GM19239 (cell line): ENCODE measurements around the gene TFPI.
"Not testable (repeated sequence)": the region's sequence is repeated elsewhere in the genome, so short reads cannot be mapped to it uniquely, and the experiment has no call there.

Experiments
- DNase-seq: peaks from one replicate; pipeline ENCODE4 v3.0.0; 2011; ENCODE audit warnings: low spot score; ENCODE audit not compliant: insufficient read length
- FAIRE-seq: peaks from 2 replicates; lab custom pipeline; 2011; peaks lifted over from hg19 to GRCh38; lab: Jason Lieb, UNC

Gene TFPI

GRCh38 chr2:187510419-187511355, 43.5 kb downstream of the TFPI start:
- DNase-seq, FAIRE-seq: not testable (repeated sequence)

- DNase-seq (no peak), FAIRE-seq (no peak)
Observed at GRCh38 chr2:187509667-187510417, 44.4 kb downstream of the TFPI start.

DNA sequence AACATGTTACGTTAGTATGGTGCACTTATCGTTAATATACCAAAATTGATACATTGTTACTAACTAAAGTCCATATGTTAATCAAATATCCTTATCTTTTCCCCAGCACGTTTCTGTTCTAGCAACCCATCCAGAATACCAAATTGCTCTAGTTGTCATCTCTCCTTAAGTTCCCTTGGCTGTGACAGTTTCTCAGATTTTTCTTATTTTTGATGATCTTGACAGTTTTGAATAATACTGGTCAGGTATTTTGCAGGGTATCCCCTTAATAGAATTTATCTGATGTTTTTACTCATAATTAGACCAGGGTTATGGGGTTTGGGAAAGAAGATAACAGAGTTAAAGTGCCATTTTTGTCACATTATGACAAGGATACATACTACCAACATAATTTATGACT, 47.8 kb downstream of the TFPI start:
- DNase-seq: no peak
- FAIRE-seq: no peak

- DNase-seq: no peak
- no peak for FAIRE-seq
Observed at GRCh38 chr2:187505065-187505672, 49.1 kb downstream of the TFPI start.

- FAIRE-seq (no peak), DNase-seq (no peak)
Observed at GRCh38 chr2:187504312-187504921, 49.8 kb downstream of the TFPI start.

DNA sequence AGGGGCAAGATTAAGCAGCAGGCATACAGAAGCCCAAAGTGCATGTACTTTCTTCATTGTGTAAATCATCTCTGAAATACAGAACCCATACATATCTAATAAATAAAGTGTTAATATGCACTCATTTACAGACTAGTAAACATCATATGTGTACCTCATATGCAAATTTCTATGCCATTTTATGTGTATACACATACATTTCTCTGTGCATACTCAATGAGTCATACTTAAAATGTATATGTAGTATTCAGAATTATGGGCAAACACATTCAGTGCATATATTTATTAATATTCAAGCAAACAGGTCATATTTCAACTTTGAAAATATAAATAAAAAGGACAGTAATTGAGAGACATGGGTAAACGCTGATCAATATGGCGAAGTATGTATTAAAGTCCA, 50.5 kb downstream of the TFPI start:
- FAIRE-seq: no peak
- no peak for DNase-seq

DNA sequence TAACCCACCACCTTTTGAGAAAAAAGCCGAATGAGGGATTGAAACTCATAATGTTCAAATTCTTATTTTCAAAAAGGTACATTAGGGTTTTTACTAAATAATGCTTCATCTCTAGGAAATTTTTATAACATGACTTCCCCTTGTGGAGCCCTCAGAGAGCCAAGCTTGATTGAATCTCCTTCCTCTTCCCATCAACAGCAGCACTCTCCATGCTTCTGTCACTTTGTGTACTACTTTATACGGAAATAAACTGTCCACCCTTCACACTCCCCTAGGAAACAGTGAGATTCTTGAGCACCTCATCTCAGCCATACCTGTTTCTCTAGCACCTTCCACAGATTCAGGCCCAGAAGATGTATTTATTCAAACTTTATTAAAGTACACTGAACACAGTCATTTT, 51.8 kb downstream of the TFPI start:
- FAIRE-seq (no peak), DNase-seq (no peak)

GRCh38 chr2:187500585-187501359, 53.5 kb downstream of the TFPI start:
- no peak for FAIRE-seq
- DNase-seq: no peak

DNA sequence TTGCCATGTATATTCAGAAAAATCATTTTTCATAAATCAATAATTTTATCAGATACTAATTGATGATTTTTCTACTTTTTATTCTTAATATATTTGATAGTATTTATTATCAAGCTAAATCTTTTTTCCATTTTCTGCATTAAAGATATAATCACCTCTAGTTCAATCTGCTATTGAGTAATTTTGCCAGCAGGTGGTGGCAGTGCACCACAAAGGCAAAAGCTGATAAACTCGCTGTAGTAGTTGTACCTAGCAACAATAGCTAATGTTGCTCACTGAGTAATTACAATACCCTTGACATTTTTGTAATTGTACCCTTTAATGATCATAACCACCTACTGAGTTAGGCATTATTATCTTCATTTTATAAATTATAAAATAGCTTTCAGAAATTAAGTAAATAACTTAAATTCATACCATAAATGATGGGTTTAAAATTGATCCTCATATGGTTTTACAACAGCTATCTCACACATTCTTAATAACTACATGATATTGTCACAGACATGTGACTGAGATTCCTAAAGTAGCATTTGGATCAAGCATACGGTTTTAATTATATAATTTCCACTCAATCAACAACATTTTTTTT, 54.2 kb downstream of the TFPI start:
- DNase-seq (no peak), FAIRE-seq (peak; percentile 75)

GRCh38 chr2:187497858-187498463, 56.3 kb downstream of the TFPI start:
- DNase-seq: no peak
- no peak for FAIRE-seq

- no peak for FAIRE-seq
Observed at GRCh38 chr2:187497140-187497539, 57.1 kb downstream of the TFPI start.

DNA sequence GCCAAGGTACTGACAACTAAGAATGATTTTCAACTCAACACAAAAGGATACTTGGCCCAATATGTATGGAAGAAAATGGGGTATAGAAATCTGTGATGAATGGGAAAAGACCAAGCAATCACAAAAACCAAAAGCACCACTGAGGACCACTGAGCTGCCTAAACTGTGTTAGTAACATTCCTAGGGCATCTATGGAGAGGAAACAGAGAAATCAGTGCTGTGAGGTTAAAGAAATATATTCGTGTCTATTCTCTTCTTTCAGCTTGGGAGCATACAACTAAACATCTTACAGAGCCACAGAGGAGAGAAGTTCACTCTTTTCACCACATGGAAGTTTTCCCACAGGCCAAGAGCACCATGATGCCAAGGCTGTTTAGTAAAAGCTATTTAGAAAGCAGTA, 58.9 kb downstream of the TFPI start:
- DNase-seq (no peak), FAIRE-seq (no peak)

More at GRCh38 chr2:187497140-187497539, 57.1 kb downstream of the TFPI start:
- DNase-seq: no peak

DNA sequence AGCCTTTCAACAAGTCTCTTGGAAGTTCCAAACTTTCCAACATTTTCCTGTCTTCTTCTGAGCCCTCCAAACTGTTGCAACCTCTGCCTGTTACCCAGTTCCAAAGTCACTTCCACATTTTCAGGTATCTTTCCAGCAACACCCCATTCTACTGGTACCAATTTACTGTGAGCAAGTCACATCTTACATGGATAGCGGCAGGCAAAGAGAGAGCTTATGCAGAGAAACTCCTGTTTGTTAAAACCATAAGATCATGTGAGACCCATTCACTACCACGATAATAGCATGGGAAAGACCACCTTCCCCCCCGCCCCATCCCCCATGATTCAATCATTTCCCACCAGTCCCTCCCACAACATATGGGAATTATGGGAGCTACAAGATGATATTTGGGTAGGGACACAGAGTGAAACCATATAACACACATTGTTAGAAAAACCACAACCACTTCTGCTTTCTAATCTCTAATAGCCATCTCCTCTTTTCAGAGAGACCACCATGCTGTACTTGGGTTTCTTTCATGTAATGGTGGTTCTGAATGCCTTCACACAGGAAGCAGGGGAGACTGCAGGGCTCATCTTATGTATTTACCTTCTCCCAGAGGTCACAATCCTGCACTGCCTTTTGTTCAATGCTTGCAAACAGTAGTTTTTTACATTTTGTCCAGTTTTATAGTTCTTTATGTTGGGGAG, 60.2 kb downstream of the TFPI start:
- DNase-seq (no peak), FAIRE-seq (no peak)

GRCh38 chr2:187493180-187493579, 61.1 kb downstream of the TFPI start:
- DNase-seq (no peak), FAIRE-seq (no peak)

GRCh38 chr2:187486241-187486640, 68.0 kb downstream of the TFPI start:
- DNase-seq (no peak), FAIRE-seq (no peak)

- no peak for FAIRE-seq
- no peak for DNase-seq
Observed at GRCh38 chr2:187485523-187485922, 68.7 kb downstream of the TFPI start.

DNA sequence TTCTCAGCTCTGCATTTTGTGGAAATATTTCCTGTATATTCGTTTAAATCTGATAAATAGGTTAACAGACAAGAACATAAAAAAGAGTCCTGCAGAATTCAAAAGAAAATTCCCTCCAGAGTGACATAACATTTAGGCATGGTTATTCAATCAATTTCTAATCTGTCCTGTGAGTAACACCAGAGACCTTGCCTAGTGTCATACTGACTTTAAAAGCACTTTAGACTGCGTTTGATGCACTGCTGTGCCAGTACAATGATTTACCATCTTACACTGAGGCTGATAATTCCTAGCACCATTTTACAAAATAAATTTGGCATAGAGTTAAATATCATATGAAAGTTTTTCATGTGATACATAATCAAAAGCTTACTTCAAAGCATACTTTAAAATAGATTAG, 70.7 kb downstream of the TFPI start:
- FAIRE-seq: no peak
- no peak for DNase-seq

DNA sequence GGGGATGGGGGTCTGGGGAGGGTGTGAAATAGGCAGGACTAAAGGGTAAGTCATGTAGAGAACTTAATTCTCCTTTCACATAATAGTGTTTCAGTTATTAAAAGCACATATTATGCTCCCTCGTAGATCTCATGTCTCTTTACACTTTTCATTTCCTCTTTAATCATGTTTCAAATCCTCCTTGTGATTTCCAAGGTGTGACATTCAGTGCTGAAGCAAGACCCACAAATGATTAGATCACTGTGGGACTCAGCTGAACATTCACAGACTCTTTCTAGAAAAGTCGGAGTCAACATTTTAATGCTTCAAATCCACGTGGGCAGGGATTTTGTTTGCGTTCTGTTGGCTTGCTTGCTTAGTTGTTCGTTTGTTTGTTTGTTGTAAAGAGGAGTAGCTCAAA, 71.4 kb downstream of the TFPI start:
- FAIRE-seq (no peak), DNase-seq (no peak)
